A549 (cell line): ENCODE measurements around the gene ERFE.

Experiments
- MAZ ChIP-seq: fragments of 150-350 bp; IDR thresholded peaks from 2 replicates; pipeline ENCODE4 v1.6.1; 2014; ENCODE audit warnings: antibody characterized with exemption, low read depth, low read length, borderline replicate concordance
- RAD21 ChIP-seq, 2 experiments: fragments of >200 bp in 1 of 2; sonication (Bioruptor Twin) in 1 of 2; formaldehyde crosslinking in 1 of 2; IDR thresholded peaks in 1 of 2; conservative IDR thresholded peaks in 1 of 2; 2 replicates in 1 of 2; 3 replicates in 1 of 2; pipeline ENCODE4 v1.6.1; 2012 to 2018; ENCODE audit warnings: inconsistent platforms in 1 of 2
- RCOR1 ChIP-seq: fragments of 150-350 bp; IDR thresholded peaks from 2 replicates; pipeline ENCODE4 v1.6.1; 2014; ENCODE audit warnings: antibody characterized with exemption, low read length, low read depth
- TF ChIP-seq, protein P1 (sequence below): fragments of >200 bp; sonication (Bioruptor Twin); formaldehyde crosslinking; IDR thresholded peaks from 3 replicates; pipeline ENCODE4 v1.5.1; 2016

DNA sequence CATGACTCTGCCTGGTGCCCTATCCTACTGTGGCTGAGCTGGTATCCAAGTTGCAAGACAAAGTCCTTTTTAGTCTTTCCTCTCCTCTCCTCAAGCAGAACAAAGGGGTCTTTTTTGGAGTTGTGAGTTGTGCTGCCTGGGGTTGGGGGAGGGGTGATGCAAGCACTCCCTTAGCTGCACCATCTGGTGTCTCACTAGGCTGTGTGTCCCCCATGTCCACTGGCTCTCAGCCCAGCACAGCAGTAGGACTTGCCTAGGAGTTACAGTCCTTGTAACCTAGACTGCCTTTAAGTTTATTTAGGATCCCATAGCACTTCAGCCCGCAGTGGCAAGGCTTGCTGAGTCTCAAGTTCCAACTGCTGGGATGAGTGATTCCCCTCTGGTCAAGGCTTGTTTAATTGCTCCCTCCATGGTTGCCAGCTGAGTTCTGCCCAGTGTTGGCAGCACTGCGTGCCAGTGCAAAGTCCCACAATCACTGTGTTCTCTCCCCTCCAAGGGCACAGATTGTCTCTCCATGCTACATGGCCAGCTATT lies 57.9 kb downstream of the ERFE start:
- TF ChIP-seq, protein P1, sequence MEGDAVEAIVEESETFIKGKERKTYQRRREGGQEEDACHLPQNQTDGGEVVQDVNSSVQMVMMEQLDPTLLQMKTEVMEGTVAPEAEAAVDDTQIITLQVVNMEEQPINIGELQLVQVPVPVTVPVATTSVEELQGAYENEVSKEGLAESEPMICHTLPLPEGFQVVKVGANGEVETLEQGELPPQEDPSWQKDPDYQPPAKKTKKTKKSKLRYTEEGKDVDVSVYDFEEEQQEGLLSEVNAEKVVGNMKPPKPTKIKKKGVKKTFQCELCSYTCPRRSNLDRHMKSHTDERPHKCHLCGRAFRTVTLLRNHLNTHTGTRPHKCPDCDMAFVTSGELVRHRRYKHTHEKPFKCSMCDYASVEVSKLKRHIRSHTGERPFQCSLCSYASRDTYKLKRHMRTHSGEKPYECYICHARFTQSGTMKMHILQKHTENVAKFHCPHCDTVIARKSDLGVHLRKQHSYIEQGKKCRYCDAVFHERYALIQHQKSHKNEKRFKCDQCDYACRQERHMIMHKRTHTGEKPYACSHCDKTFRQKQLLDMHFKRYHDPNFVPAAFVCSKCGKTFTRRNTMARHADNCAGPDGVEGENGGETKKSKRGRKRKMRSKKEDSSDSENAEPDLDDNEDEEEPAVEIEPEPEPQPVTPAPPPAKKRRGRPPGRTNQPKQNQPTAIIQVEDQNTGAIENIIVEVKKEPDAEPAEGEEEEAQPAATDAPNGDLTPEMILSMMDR: no peak
- TF ChIP-seq RCOR1: no peak
- no peak for TF ChIP-seq RAD21 (conservative IDR thresholded peaks at IDR 0.05 in 1 of 2, IDR thresholded peaks at IDR 0.05 in 1 of 2)
- no peak for TF ChIP-seq MAZ
